GM19397 (cell line): ENCODE measurements around the gene E2F6.

ENCODE experiments used
- ATAC-seq: cut with Tn5 transposase; IDR thresholded peaks from one replicate; pipeline ENCODE4 v1.9.1; 2021; ENCODE audit warnings: mild to moderate bottlenecking, moderate library complexity; ENCODE audit not compliant: unreplicated experiment

Gene E2F6

GRCh38 chr2:11396467-11397445, 69.2 kb downstream of the E2F6 start:
- no peak for ATAC-seq

GRCh38 chr2:11396021-11396420, 69.9 kb downstream of the E2F6 start:
- no peak for ATAC-seq

- no peak for ATAC-seq
These were observed 70.6 kb downstream of the E2F6 start for GRCh38 chr2:11395389-11395788.
